Stimulated activated CD4-positive, alpha-beta T cell treated with anti-CD3 and anti-CD28 coated beads, Interleukin-1b, Interleukin-23, amount 100 ng/mL, for 48 hours (primary cell): ENCODE measurements around the gene ZCCHC12.
A peak's percentile ranks its signal among the peaks of the same experiment; 100 is the strongest.
"Not testable (repeated sequence)": the region's sequence is repeated elsewhere in the genome, so short reads cannot be mapped to it uniquely, and the experiment has no call there.

Experiments used
- DNase-seq: peaks from one replicate; pipeline ENCODE4 v3.0.0-alpha.2; 2020

The ZCCHC12 gene

GRCh38 chrX:118823263-118824172, at the start of gene ZCCHC12:
TSS of gene ZCCHC12 (plus strand) at chrX:118823824. CDS start at chrX:118825245, 1,421 bp downstream.
- DNase-seq, result peak; percentile 8

DNA sequence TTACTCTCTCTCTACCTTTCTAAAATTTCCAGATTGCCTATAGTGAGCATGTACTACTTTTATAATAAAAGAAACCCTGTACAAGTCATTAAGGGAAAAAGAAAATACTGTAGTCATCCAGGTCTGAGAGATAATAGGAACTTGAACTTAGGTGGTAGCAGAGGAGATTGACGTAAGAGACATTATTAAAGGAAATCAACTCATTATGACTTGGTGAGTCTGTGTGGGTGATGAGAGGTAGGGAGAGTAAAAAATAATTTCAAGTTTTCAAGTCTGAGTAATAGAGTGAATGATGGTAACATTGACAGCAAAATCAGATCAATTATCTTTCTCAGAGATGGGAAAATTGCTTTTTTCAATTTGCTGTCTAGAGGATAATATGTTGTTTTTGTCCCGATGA, 44.0 kb upstream of the ZCCHC12 start:
- DNase-seq, result no peak

DNA sequence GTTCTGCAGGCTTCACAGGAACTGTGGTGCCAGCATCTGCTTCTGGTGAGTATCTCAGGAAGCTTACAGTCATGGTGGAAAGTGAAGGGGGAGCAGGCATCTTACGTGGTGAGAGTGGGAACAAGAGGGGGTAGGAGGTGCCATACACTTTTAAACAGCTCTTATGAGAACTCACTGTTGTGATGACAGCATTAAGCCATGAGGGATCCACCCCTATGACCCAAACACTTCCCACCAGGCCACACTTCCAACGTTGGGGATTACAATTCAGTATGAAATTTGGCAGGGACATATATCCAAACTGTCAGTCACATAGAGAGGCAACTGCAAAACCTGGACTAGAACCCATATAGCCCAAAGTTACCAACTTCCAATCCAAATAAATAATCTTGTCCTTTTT, 43.1 kb upstream of the ZCCHC12 start:
- no peak for DNase-seq

DNA sequence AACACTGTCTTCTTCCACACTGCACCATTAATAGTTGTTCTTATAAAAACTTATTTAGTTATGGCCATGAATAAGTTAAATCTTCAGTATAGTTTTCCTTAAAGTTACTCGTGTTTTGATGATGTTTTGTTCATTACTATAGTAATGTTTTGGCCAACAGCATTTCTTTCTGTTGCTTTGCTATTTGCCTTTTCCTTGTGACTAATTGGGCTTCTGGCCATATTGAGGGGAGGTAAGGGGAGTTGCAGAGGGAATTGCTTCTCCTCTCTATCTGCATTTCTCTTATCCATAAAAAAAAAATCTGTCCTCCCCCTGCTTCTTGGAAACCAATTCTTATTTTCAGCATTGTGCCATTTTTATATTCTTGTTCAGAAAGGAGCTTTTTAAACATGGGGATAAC, 42.7 kb upstream of the ZCCHC12 start:
- DNase-seq, result no peak

- DNase-seq, result no peak
Observed at GRCh38 chrX:118795528-118796280, 27.9 kb upstream of the ZCCHC12 start.

GRCh38 chrX:118802857-118803256, 20.8 kb upstream of the ZCCHC12 start:
- no peak for DNase-seq

DNA sequence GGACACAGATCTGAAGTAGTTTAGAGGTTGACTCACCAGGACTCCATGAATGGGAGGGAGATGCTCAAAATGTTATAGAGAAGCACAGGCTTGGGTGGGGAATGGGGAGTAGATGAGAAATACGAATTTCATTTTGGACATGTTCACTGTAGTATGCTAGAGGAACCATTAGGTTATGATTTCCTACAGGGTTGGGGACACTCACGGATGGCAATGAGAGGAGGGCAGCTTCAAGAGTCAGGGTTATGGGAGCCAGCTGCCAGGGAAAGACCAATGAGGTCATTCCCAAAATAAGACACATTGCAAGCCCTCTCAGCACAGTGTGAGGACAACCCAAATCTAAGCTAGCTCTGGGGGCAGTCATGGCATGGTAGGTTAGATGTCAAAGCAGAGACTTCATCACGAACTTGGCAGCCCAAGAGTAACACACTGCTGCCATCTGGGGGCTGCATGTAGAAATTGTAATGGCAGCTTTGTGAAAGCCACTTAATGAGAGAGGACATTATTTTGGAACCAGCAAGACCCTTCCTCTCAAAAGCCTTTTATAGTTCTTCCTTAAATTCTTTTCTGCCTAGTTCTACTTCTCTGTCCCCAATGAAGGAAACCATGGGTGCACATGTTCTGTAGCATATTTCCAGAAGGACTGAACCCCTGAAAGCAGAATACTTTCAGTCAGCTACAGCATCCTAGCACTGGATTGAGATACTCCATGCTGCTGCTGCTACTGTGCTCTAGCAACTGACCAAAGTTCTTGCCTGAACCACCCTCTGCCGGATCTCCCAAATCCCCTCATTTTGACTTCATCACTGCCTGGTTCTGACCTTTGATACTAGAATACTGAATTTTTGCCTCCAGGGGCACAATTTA, 16.2 kb upstream of the ZCCHC12 start:
- peak; percentile 20 for DNase-seq

- not testable (repeated sequence) for DNase-seq
Observed at GRCh38 chrX:118817257-118817656, 6.4 kb upstream of the ZCCHC12 start.

- no peak for DNase-seq
Observed at GRCh38 chrX:118824173-118824730, 628 bp downstream of the ZCCHC12 start.

DNA sequence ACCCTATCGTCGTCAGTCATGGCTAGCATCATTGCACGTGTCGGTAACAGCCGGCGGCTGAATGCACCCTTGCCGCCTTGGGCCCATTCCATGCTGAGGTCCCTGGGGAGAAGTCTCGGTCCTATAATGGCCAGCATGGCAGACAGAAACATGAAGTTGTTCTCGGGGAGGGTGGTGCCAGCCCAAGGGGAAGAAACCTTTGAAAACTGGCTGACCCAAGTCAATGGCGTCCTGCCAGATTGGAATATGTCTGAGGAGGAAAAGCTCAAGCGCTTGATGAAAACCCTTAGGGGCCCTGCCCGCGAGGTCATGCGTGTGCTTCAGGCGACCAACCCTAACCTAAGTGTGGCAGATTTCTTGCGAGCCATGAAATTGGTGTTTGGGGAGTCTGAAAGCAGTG, 1.6 kb downstream of the ZCCHC12 start:
- no peak for DNase-seq

- DNase-seq, result peak; percentile 66
Observed at GRCh38 chrX:118839334-118839958, 15.8 kb downstream of the ZCCHC12 start.

DNA sequence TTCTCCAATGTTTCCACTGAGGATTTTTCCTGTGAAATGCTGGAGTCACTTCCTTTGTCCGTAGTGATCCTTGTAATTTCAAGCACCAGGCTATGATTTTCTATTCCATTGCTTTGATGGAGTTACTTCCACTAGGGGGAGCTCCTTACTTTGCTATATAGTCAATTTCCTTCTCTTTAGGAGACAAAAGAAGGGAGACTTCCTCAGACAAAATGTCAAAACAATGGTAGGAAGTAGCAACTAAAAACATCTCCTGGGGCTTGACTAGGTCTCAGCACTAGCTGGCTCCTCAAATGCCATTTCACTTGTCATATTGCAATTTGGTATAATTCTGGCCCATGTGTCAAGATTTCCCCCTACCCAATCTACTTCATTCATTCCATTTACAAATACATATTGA, 24.1 kb downstream of the ZCCHC12 start:
- no peak for DNase-seq

- no peak for DNase-seq
Observed at GRCh38 chrX:118853596-118853995, 30.0 kb downstream of the ZCCHC12 start.

DNA sequence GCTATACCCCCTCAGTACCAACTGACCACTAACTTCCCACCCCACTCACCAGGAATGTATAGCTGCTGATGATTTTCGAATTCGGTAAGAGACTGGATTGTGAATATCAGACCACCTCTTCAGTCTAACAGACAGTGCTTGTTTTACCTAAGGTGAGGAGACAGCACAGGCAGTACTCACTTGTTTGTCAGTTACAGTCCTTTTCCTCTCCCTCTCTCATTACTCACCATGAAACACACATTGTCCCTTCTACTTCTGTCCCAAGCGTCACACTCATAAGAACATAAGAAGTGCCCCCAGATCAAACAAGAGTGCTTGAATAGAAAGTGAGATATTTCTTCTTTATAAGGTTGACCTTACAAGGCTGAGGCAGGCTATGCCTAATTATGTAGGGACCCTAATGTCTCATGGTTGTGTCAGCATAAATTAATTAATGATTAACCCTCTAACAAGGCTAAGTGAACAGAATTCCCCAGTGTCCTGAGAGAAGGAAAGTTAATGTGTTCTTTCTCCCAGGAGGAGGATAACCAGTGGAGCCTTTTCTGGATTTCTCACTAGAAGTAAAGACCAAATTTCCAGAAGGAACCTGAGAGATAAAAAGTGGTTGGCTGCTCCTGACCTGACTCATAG, 32.2 kb downstream of the ZCCHC12 start:
- DNase-seq, result no peak

DNA sequence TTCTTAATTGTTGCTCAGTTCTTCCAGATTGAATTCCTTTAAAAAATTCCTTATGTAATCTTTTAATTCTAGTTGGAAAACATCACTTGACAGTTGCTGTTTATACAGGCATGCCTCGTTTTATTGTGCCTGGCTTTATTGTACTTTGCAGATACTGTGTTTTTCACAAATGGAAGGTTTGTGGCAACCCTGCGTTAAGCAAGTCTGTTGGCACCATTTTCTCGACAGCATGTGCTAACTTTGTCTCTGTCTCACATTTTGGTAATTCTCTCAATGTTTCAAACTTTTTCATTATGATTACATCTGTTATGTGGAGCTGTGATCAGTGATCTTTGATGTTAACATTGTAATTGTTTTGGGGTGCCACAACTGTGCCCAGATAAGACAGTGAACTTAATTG, 33.4 kb downstream of the ZCCHC12 start:
- DNase-seq, result no peak

DNA sequence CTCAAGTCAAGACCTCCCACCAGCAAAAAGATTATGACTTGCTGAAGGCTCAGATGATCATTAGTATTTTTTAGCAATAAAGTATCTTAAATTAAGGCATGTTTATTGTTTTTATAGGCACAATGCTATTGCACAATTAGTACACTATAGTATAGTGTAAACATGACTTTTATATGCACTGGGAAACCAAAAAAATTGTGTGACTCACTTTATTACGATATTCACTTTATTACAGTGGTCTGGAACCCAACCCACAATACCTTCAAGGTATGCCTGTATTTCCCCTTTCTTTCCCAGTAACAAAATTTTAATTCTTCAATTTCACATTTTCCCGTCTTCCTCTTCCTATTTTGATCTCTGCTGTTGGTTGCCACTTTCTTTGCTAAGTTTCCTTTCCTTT, 37.7 kb downstream of the ZCCHC12 start:
- no peak for DNase-seq

GRCh38 chrX:118862091-118862490, 38.5 kb downstream of the ZCCHC12 start:
- no peak for DNase-seq

DNA sequence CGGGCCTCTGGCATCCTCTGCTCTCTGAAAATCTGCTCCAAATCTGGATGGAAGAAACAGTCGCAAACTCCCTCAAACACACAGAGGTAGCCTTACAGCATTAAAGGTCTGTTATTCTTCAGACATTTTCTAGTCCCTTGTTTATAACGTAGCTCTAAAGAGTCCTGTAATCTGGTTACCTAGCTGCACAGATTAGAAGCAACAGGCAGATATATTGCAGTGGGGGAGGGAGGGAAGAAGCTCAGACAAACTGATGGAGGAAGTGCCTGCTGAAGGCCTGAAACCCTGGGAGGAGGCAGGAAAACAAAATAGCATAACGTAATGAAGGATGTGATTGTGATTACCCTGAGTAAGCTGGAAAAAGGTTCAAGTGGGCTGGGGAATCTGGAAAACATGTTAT, 39.4 kb downstream of the ZCCHC12 start:
- DNase-seq, result no peak

- DNase-seq, result no peak
Observed at GRCh38 chrX:118864063-118864635, 40.5 kb downstream of the ZCCHC12 start.

DNA sequence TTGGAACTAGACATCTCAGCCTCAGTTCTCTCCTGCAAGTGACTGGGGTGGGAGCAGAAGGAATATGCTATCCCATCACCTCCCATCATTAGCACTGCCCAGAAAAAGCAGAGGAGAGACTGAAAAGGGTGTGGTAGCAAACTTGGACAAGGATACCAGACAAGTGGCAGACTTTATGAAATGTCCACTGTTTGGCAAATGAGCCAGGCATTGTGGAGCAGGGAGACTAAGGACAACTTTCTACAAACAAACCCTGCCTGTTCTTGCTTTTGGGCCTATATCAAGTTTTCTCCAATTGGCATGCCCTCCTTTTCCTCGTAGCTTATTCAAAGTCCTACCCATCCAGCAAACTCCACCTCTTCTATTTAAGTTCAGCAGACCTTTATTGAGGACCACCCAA, 41.6 kb downstream of the ZCCHC12 start:
- DNase-seq, result no peak

GRCh38 chrX:118867251-118867650, 43.6 kb downstream of the ZCCHC12 start:
- no peak for DNase-seq
